Mesodermal cell (in vitro differentiated cells): ENCODE results near the gene MED27.

Experiments
- H3K27ac ChIP-seq: 2 replicates; pipeline ENCODE4 v1.7.0; 2013; ENCODE audit warnings: mild to moderate bottlenecking, low read depth, low read length, moderate library complexity; ENCODE audit not compliant: severe bottlenecking
- H3K36me3 ChIP-seq: 2 replicates; pipeline ENCODE4 v1.7.1; 2013; ENCODE audit warnings: mild to moderate bottlenecking, low read length, moderate library complexity; ENCODE audit not compliant: control insufficient read depth, insufficient read depth
- H3K4me1 ChIP-seq: one replicate; pipeline ENCODE4 v1.7.1; 2013; ENCODE audit warnings: mild to moderate bottlenecking, low read length; ENCODE audit not compliant: insufficient read depth, control insufficient read depth, poor library complexity, severe bottlenecking
- H3K4me3 ChIP-seq: 2 replicates; pipeline ENCODE4 v1.7.0; 2013; ENCODE audit warnings: low read length, control low read depth, mild to moderate bottlenecking; ENCODE audit not compliant: insufficient read depth, poor library complexity, severe bottlenecking; ENCODE audit errors: extremely low read depth
- H3K9me3 ChIP-seq: 2 replicates; pipeline ENCODE4 v1.7.1; 2013; ENCODE audit warnings: mild to moderate bottlenecking, low read length, moderate library complexity; ENCODE audit not compliant: control insufficient read depth
- WGBS, 2 experiments: methylation state at CpG; one replicate each; pipeline ENCODE4 v1.1.5; 2013; ENCODE audit warnings: missing lambda C conversion rate in 2 of 2; ENCODE audit not compliant: insufficient coverage in 2 of 2; 5-methylcytosine and 5-hydroxymethylcytosine counted together

Gene MED27

DNA sequence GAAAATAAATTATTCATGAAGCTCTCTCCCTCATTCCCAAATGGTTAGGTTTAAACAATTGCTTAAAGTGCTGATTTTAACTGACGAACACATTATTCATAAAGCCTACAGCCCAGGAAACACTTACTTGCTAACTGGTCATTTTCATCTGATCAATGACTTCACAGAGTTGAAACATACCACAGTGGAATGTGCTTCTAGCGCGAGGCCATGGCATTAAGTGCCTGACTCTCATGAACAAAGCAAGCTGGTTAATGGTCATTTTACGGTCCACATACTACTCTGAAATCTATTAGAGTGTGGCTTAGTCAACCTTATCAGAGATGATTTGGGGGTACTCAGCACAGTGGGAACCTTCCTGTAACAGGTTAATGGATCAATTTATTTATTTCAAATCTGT is 114.6 kb downstream of the MED27 start:
- 73 to 75% methylated on average over 2 to 4 of the region's 4 CpGs for WGBS, 2 experiments
- no peak overlapping the region for H3K27ac ChIP-seq
- peaks cover 3% of the 10 kb centered on the region for H3K4me1 ChIP-seq
- H3K9me3 ChIP-seq, result no peaks in the 10 kb centered on the region
- H3K4me3 ChIP-seq, result no peak overlapping the region
- H3K36me3 ChIP-seq, result peaks cover 3% of the 10 kb centered on the region

DNA sequence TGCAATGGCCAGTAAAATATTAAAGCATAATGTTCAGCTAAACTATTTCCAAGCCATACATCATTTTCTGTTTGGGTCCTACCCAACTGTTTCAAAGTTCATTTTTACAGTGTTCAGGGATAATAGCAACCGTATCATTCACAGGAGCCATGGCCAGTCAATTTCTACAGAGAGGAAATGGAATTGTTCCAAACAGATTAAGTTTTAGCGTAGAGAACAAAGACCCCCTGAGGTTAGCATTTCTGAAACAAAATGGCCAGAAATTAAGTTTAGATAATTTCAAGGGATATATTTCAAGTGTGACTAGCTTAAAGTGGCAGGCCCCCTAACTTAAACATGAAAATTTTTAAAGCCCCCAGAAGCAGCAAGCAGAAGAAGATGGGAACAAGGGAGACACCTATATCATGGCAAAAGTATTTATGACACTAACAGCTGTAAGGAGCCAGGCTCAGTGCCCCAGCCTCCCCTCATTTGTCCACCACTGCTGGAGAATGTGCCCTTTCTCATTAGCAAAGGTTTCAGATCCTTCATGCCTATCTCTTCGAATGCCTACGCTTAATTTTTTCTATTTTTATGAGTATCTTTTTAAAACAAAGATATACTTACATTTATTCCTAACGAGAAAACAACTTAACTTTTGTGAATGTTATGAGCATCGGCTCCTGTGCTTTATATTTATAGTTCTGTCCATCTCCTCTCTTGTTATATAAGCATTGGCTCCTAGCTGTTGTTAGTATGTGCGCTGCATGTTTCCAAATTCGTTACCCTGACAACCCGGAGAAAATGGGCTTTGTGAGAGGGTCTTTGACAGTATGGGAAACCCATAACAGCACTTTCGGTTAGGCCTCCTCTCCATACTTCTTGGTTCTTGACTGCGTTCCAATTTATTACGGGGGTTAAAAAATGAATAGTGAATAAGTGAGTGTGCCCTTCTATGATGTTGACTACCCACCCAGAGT is 116.3 kb downstream of the MED27 start:
- H3K27ac ChIP-seq, result no peak overlapping the region
- H3K4me3 ChIP-seq, result no peak overlapping the region
- H3K36me3 ChIP-seq, result peaks cover 3% of the 10 kb centered on the region
- peaks cover 3% of the 10 kb centered on the region for H3K4me1 ChIP-seq
- no peaks in the 10 kb centered on the region for H3K9me3 ChIP-seq
- WGBS, 2 experiments, result 87 to 90% methylated on average over 2 to 7 of the region's 12 CpGs

DNA sequence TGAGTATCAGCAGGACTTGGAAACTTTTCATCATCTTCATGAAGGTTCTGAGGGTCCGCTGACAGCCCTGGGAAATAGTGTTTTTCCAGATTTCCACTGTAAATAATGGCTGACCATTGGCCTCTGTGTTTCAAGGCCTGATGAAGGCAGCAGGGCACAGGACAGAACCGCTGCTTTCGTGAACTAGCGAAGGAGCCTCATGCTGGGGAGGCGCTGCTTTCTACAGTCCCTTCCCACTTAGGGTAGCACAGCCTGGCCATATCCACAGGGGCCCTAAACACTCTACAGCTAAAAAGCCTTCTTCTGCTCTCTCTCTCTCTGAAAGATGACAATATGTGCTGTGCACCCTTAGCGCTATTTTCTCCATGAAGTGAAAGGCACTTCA is 118.2 kb downstream of the MED27 start:
- 74 to 84% methylated on average over 5 of the region's 6 CpGs for WGBS, 2 experiments
- peaks cover 3% of the 10 kb centered on the region for H3K36me3 ChIP-seq
- peak overlapping the region; percentile 44 for H3K27ac ChIP-seq
- H3K4me1 ChIP-seq, result peaks cover 3% of the 10 kb centered on the region
- H3K4me3 ChIP-seq, result no peak overlapping the region
- no peaks in the 10 kb centered on the region for H3K9me3 ChIP-seq

DNA sequence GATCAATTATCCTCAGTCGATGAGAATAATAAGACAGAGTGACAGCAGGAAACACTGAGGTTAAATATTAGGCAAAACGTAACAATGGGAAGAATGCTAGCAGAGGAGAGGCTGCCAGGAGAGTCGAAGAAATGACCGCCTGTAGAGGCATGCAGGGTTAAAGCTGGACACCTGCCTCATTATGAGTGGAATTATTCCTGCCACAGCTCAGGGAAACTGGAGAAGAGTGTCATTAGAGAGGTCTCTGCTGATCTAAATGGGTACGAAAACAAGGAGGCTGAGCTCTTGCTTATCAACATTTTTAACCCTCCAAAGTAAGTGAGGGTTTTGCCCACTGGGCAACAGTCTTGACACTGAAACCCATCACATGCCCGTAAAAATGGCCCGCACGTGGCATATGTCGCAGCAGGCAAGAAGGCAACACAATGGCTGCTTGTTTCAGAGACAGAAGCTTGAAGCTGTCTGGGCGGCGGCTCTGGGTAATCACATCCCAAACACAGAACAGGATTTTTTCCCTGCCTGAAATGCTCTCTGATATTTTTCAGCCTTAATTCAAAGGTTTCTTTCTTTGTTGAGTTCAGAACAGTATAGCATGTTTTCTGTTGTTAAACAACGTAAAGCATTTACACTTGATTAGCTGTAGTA is 118.7 kb downstream of the MED27 start:
- H3K4me1 ChIP-seq, result peaks cover 3% of the 10 kb centered on the region
- no peaks in the 10 kb centered on the region for H3K9me3 ChIP-seq
- 80 to 87% methylated on average over 9 to 11 of the region's 12 CpGs for WGBS, 2 experiments
- H3K36me3 ChIP-seq, result peaks cover 3% of the 10 kb centered on the region
- no peak overlapping the region for H3K4me3 ChIP-seq
- no peak overlapping the region for H3K27ac ChIP-seq

DNA sequence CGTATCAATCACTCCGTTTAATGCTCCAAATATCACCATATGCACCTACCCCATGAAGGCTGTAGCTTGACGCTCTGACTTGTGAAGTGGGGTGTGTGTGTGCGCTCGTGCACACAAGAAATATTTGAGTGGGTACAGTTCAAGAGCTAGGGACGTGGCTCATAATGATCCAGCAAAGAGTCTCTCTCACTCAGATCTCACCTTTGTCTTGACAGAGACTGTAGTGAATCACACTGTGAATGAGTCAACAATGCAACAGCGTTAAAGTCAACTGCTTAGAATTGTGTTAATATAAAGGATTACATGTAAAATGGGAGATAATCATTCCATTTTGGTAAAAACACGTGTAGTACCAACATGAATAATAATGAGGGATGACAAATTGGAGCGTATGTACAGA is 119.4 kb downstream of the MED27 start:
- no peak overlapping the region for H3K27ac ChIP-seq
- peaks cover 3% of the 10 kb centered on the region for H3K4me1 ChIP-seq
- peaks cover 3% of the 10 kb centered on the region for H3K36me3 ChIP-seq
- WGBS, 2 experiments, result 68 to 80% methylated on average over 2 to 4 of the region's 9 CpGs
- no peaks in the 10 kb centered on the region for H3K9me3 ChIP-seq
- no peak overlapping the region for H3K4me3 ChIP-seq

DNA sequence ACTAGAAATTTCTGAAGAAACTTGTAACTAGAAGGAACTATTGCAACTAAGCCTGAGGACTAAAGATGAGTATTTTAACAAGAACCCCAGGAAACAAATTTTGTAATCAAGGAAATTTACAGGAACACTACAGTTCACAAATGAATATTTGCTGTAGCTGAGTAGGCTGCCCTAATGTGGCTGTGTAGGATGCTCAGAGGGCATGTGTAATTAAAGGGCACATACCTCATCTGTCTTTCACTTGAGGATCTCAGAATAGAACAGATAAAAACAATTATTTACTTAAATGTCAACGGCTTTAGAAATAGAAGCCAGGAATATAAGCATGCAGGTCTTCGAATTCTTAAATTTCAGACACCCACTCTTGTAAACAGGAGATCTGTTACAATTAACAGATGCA is 119.8 kb downstream of the MED27 start:
- WGBS, 2 experiments, result 100% methylated on average over 2 of the region's 2 CpGs; no CpG with 5 or more reads in 1 of the 2 experiments
- no peak overlapping the region for H3K27ac ChIP-seq

DNA sequence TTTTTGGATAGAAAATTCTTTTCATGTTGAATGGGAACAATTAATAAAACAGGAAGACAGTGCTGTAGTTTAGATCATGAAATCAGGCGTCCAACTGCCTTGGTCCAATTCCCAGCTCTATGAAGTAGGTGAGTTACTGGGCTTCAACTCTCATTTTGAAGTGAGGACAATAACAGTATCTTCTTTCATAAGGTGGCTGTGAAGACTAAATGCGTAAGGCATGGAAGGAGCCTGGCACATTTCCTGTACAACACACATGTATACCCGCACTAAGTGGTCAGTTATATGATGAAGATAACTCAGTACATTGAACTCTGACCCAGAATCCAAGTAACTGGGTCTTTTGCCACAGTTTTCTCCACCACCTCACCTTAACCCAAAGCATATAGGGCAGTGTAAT is 120.6 kb downstream of the MED27 start:
- WGBS, 2 experiments, result 90 to 100% methylated on average over 1 to 2 of the region's 3 CpGs
- H3K36me3 ChIP-seq, result peaks cover under 1% of the 10 kb centered on the region
- H3K27ac ChIP-seq, result no peak overlapping the region
- no peaks in the 10 kb centered on the region for H3K9me3 ChIP-seq
- H3K4me1 ChIP-seq, result peaks cover 3% of the 10 kb centered on the region
- H3K4me3 ChIP-seq, result no peak overlapping the region

More for the DNA sequence above, 119.8 kb downstream of the MED27 start:
- no peak overlapping the region for H3K4me3 ChIP-seq
- H3K9me3 ChIP-seq, result no peaks in the 10 kb centered on the region
- H3K4me1 ChIP-seq, result peaks cover 3% of the 10 kb centered on the region
- peaks cover 3% of the 10 kb centered on the region for H3K36me3 ChIP-seq

DNA sequence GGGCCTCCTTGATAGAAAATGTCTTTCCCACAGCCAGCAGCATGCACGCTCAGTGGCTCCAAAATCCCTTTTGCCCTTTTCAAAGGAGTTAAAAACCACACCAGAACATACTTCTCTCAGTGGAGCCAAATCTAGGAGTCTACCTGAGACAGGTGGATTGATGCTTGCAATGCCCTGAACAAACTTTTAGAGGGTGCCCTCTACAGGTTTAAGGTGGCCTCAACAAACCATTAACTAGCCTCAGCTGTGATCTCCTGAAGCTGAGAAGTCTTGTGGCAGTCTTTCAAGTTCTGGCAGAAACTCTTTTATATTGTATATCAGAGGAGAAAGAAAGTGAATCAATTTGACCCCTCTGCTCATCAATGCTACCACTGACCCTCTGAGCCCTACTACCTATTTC is 125.4 kb downstream of the MED27 start:
- Histone ChIP-seq H3K9me3 (no peaks in the 10 kb centered on the region), H3K4me3 (no peak overlapping the region), H3K27ac (no peak overlapping the region), H3K4me1 (no peaks in the 10 kb centered on the region), H3K36me3 (no peaks in the 10 kb centered on the region)
- 80 to 83% methylated on average over 1 of the region's 1 CpG for WGBS, 2 experiments

DNA sequence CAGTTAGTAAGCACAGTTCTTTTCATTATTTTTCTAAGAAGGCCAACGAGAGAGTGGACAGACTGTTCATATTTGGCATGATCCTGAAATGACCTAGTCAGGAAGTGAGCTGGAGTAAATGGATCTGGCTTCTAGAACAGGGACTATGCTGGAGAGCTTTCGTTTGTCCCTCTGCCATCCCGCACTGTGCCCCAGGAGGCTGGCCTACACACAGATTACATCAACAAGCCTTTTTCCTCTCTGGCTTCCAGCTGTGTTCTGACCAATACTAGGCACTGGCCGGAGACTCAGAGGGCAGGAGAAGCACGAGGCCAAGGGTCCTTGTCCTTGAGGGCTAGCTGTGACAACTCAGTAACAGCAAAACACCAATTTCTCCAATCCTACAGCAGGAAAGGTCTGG is 127.8 kb downstream of the MED27 start:
- 80 to 86% methylated on average over 1 of the region's 5 CpGs for WGBS, 2 experiments

DNA sequence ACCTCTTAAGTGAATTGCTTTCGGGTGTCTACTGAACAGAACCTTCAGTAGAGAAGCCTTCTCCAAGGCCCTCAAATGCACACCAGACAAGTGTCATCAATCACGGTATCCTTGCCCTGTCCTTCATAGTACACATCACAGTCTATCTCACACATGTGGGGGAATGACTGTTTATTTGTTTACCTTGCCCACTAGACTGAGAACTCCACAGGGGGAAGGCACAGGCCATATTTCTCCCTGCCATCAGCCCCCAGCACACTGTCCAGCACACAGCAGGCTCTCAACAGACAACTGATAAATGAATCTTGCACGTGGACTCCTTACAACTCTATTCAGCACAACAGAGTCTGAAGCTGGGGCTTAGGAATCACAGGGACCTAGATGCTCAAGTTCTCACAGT is 128.5 kb downstream of the MED27 start:
- H3K36me3 ChIP-seq, result no peaks in the 10 kb centered on the region

More for the DNA sequence above, 127.8 kb downstream of the MED27 start:
- Histone ChIP-seq H3K4me1 (no peaks in the 10 kb centered on the region), H3K27ac (no peak overlapping the region), H3K9me3 (no peaks in the 10 kb centered on the region), H3K4me3 (no peak overlapping the region), H3K36me3 (no peaks in the 10 kb centered on the region)

DNA sequence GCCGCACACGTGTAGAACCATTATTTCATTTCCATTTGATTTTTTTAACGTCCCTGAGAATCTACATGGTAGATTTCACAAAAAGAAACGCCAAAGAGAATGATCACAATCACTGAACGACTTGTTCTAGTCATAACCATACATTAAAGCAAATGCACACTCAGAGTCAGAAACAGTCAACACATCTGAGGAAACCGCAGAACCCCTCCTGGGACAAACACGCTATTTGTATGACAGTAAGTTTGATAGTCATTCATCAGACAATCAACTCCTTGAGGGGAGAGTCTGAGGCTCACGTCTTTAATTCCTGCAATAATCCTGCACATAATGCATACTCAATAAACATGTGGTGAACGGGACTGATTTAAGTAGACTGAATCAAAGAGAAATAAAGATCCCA is 129.2 kb downstream of the MED27 start:
- Histone ChIP-seq H3K36me3 (no peaks in the 10 kb centered on the region), H3K4me3 (no peak overlapping the region), H3K27ac (no peak overlapping the region), H3K9me3 (no peaks in the 10 kb centered on the region), H3K4me1 (no peaks in the 10 kb centered on the region)
- 91 to 97% methylated on average over 5 to 6 of the region's 9 CpGs for WGBS, 2 experiments

More for the DNA sequence above, 128.5 kb downstream of the MED27 start:
- Histone ChIP-seq H3K4me1 (no peaks in the 10 kb centered on the region), H3K4me3 (no peak overlapping the region), H3K27ac (no peak overlapping the region), H3K9me3 (no peaks in the 10 kb centered on the region)
- WGBS, 2 experiments, result 68 to 79% methylated on average over 2 to 3 of the region's 3 CpGs
